Activated naive CD8-positive, alpha-beta T cell treated with anti-CD3 and anti-CD28 coated beads, Interleukin-2, amount 10 ng/mL, durations not matched to agents 7 days and 5 days (primary cell): ENCODE results near the gene RAET1L. TPM values are rescaled to one million over a fixed set of nuclear protein-coding genes. Genes with fewer than 3 reads are reported as not detected.
"Not testable (repeated sequence)": the region's sequence is repeated elsewhere in the genome, so short reads cannot be mapped to it uniquely, and the experiment has no call there.

ENCODE experiments used
- ATAC-seq: fragments of 150-1000 bp; cut with Tn5 transposase; one replicate; pipeline ENCODE4 v1.10.0; 2021; ENCODE audit warnings: low read depth, moderate library complexity
- POLR2A ChIA-PET: fragments of 350-600 bp; sonication (Branson Sonifier 250); formaldehyde crosslinking; loops from one replicate; lab custom pipeline; 2021; ENCODE audit warnings: antibody characterized with exemption; lab: Charles Lee
- DNase-seq: peaks from one replicate; pipeline ENCODE4 v3.0.0; 2021
- H3K27ac Mint-ChIP-seq: one replicate; pipeline ENCODE4 v1.8.0; 2022; ENCODE audit warnings: mild to moderate bottlenecking, mixed read lengths
- H3K27me3 Mint-ChIP-seq: one replicate; pipeline ENCODE4 v1.8.0; 2022; ENCODE audit warnings: mild to moderate bottlenecking, moderate library complexity, mixed read lengths
- H3K36me3 Mint-ChIP-seq: one replicate; pipeline ENCODE4 v1.8.0; 2021; ENCODE audit warnings: mild to moderate bottlenecking, mixed read lengths
- H3K4me1 Mint-ChIP-seq: one replicate; pipeline ENCODE4 v1.8.0; 2021; ENCODE audit warnings: mixed read lengths
- H3K4me3 Mint-ChIP-seq: one replicate; pipeline ENCODE4 v1.8.0; 2022; ENCODE audit warnings: mild to moderate bottlenecking, moderate library complexity, mixed read lengths
- H3K9me3 Mint-ChIP-seq: one replicate; pipeline ENCODE4 v1.8.0; 2021; ENCODE audit warnings: mixed read lengths
- total RNA-seq, 2 experiments: library from RNA; stranded (reverse); gene quantifications; one replicate each; pipeline ENCODE4 v1.2.3, GENCODE V29; 2021

The RAET1L gene
- total RNA-seq, 2 experiments from 2014 or later = not detected

DNA sequence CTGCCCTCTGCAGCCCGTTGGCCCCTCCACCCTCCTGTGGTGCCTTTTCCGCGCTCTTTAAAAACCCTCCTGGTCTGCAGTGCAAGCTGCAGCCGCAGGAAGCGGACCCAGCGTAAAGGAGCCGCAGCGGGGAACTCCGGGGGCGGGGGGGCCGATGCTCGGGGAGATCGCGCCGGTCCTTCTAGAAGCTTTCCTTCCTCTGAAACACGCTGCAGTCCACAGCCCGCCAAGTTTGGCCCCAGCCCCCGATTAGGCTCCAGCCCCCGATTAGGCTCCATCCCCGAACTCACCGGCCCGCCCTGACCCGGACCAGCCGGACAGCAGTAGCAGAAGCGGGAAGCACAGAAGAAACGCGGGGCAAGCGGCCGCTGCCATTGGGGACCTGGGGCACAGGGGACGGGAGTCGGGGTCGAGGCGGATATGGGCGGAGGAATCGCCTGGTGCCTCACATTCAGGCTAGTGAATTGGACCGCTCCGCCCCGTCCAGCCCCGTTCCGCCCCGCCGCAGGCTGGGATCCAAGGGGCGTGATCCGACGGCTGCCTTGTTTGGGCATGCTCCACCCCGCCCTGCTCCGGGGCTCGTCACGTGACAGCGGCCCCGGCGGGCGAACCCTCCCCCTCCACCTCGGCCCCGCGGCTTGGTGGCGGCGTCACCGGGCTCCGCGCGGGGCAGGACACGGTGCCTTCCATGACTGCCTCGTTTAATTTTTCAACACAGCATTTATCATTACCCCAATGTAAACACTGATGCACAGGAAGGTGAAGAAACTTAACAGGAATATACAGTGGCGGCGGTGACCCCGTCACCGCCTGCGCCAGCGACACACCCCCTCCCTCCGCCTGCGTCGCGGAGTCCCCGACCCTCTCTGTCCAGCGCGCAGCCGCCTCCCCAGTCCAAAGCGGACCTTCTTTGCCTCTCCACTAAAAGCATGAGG, 20.3 kb downstream of the RAET1L start:
- DNase-seq (peak; percentile 92), ATAC-seq (peak; percentile 85)
- peak overlapping the region; percentile 92 for H3K27ac Mint-ChIP-seq
- peaks cover 9% of the 10 kb centered on the region for H3K36me3 Mint-ChIP-seq
- POLR2A ChIA-PET = no interaction called here
- peak overlapping the region; percentile 91 for H3K4me3 Mint-ChIP-seq
- no peaks in the 10 kb centered on the region for H3K9me3 Mint-ChIP-seq
- peaks cover 34% of the 10 kb centered on the region for H3K27me3 Mint-ChIP-seq
- H3K4me1 Mint-ChIP-seq = peaks cover 41% of the 10 kb centered on the region

DNA sequence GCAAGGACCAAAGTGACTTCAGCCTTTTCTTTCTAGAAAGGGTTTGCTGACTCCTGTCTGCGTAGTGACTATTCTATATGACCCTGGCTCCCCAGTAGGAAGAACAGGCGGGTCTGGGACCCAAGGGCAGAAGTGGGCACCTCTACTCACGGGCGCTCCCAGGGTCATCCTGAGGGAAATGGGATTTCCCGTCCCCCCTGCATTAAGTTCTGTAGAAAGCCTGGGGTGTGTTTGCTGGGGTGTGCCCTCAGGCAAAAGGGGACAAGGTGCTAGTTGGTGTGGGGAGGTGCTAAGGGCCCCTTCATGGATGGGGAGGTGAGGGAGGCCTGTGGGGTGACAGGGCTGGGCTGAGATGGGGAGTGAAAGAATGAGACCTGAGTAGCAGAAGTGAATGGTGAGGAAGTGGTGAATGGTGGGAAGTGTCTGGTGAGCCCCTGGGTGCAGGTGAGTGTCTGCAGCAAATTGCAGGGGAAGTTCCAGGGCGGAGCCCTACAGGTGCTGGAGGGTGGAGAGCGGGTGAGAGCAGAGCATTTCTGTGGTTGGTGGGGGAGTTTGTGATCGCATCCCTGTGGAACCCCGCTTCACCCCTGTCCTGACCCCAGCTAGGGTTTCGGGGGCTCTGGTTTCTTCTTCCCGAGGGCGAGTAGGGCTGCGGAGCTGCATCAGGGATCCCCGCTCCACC, 21.1 kb downstream of the RAET1L start:
- Mint-ChIP-seq H3K27me3 (peaks cover 29% of the 10 kb centered on the region), H3K36me3 (peaks cover 9% of the 10 kb centered on the region), H3K4me1 (peaks cover 41% of the 10 kb centered on the region), H3K9me3 (no peaks in the 10 kb centered on the region), H3K4me3 (peak overlapping the region; percentile 91), H3K27ac (peak overlapping the region; percentile 92)
- POLR2A ChIA-PET = no interaction called here
- ATAC-seq (peak; percentile 46), DNase-seq (no peak)

DNA sequence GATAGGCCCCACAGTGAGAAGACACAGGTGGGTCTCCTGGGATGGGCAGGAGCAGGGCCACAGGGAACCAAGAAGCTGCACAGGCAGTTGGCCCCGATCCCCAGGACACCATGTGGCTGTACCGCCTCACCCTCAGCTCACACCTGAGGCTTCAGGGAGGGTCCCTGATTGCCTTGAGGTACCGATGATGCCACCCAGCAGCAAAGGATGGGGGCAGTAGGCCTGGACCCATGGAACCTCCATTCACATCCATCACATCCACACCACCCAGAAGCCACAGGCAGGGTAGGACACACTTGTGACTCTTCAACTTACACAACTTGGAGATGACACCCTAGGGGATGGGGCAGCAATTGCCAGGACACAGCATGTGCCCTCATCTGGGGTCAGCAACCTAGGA, 21.7 kb downstream of the RAET1L start:
- Mint-ChIP-seq H3K4me3 (peak overlapping the region; percentile 91), H3K4me1 (peaks cover 39% of the 10 kb centered on the region), H3K27me3 (peaks cover 23% of the 10 kb centered on the region), H3K27ac (peak overlapping the region; percentile 39)
- ATAC-seq, POLR2A ChIA-PET, H3K9me3 Mint-ChIP-seq, DNase-seq, H3K36me3 Mint-ChIP-seq: not testable (repeated sequence)

DNA sequence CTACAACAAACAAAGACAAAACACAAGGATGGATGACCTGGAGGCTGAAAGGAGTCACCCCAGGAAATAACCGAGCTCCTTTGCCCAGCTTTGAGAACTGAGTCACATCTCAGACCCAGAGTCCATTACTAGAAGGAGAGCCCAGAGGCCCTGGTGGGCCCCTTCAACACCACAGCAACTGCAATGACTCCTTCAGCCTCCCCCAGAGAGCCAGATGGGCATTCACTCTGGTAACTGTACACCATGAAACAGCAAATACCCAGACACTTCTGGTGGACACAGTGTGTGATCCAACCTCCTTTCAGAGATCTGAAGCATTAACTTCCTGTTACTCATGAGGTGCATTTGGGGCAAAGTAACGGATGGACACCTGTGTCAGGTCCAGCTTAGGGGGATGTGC, 22.6 kb downstream of the RAET1L start:
- DNase-seq (no peak), ATAC-seq (no peak)
- POLR2A ChIA-PET = no interaction called here
- H3K27ac Mint-ChIP-seq = no peak overlapping the region
- H3K36me3 Mint-ChIP-seq = peaks cover 9% of the 10 kb centered on the region
- peaks cover 18% of the 10 kb centered on the region for H3K27me3 Mint-ChIP-seq
- H3K4me3 Mint-ChIP-seq = peak overlapping the region; percentile 0
- peaks cover 35% of the 10 kb centered on the region for H3K4me1 Mint-ChIP-seq
- no peaks in the 10 kb centered on the region for H3K9me3 Mint-ChIP-seq

- Mint-ChIP-seq H3K27me3 (peaks cover 19% of the 10 kb centered on the region), H3K4me1 (peaks cover 33% of the 10 kb centered on the region), H3K27ac (peak overlapping the region; percentile 18), H3K36me3 (peaks cover 9% of the 10 kb centered on the region), H3K9me3 (no peaks in the 10 kb centered on the region), H3K4me3 (peak overlapping the region; percentile 31)
- POLR2A ChIA-PET = no interaction called here
- ATAC-seq = no peak
- DNase-seq = no peak
Measured at GRCh38 chr6:150001295-150002008, 23.9 kb downstream of the RAET1L start.

DNA sequence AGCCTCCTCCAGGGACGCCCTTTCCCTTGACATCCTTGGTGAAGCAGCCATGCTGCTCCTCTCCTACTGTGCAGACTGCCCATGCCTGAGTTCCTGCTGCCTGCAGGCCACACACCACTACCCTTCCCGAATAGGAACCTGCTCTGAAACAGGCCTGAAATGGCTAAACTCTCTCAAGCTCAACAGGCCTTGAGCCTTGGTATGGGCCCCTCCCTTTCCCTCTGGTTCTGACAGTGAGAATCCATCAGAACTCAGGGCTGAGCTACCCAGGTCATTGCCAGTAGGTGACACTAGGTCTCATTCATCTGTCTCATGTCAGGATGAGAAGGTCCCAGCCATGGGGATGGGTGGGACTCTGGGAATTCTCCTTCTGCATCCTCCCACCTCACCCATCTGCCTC, 25.7 kb downstream of the RAET1L start:
- POLR2A ChIA-PET = no interaction called here
- DNase-seq = no peak
- Mint-ChIP-seq H3K9me3 (no peaks in the 10 kb centered on the region), H3K27ac (no peak overlapping the region), H3K36me3 (peaks cover 9% of the 10 kb centered on the region), H3K4me3 (no peak overlapping the region), H3K27me3 (peaks cover 27% of the 10 kb centered on the region), H3K4me1 (peaks cover 30% of the 10 kb centered on the region)
- no peak for ATAC-seq

- ATAC-seq = no peak
Measured at GRCh38 chr6:149995971-149996370, 29.4 kb downstream of the RAET1L start.

GRCh38 chr6:149995235-149995750, 30.0 kb downstream of the RAET1L start:
- peaks cover 65% of the 10 kb centered on the region for H3K27me3 Mint-ChIP-seq
- H3K4me3 Mint-ChIP-seq = no peak overlapping the region
- no peak for ATAC-seq
- no peak for DNase-seq
- H3K27ac Mint-ChIP-seq = no peak overlapping the region
- H3K4me1 Mint-ChIP-seq = peaks cover 14% of the 10 kb centered on the region
- H3K36me3 Mint-ChIP-seq = no peaks in the 10 kb centered on the region
- POLR2A ChIA-PET = no interaction called here
- no peaks in the 10 kb centered on the region for H3K9me3 Mint-ChIP-seq

More at GRCh38 chr6:149995971-149996370, 29.4 kb downstream of the RAET1L start:
- no peak for DNase-seq
- no peak overlapping the region for H3K4me3 Mint-ChIP-seq
- H3K27ac Mint-ChIP-seq = no peak overlapping the region
- no peaks in the 10 kb centered on the region for H3K36me3 Mint-ChIP-seq
- H3K4me1 Mint-ChIP-seq = peaks cover 16% of the 10 kb centered on the region
- H3K27me3 Mint-ChIP-seq = peaks cover 59% of the 10 kb centered on the region
- H3K9me3 Mint-ChIP-seq = no peaks in the 10 kb centered on the region
- POLR2A ChIA-PET = no interaction called here

DNA sequence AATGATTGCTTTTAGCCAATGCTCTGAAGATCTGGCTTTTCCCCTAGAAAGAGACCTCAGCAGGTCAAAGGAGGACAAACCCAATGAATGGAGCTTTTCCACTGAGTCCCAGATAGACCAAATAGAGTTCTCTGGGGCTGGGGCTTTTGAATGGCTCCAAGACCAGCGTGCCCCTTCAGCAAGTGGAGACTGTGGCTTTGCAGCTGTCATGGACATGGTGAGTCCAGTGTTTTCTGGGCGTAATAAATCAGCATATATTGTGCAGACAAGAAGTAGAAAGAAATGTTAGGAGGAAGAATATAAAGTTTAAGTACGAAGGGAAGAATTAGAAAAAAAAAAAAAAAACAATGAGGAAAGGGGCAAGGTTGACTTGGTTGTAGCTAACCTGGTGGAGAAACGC, 33.5 kb downstream of the RAET1L start:
- Mint-ChIP-seq H3K27me3 (peaks cover 88% of the 10 kb centered on the region), H3K4me1 (peaks cover 25% of the 10 kb centered on the region), H3K27ac (no peak overlapping the region), H3K36me3 (peaks cover 5% of the 10 kb centered on the region), H3K9me3 (peaks cover 9% of the 10 kb centered on the region), H3K4me3 (no peak overlapping the region)
- ATAC-seq (no peak), DNase-seq (no peak)
- POLR2A ChIA-PET = no interaction called here

- H3K27ac Mint-ChIP-seq, POLR2A ChIA-PET, H3K9me3 Mint-ChIP-seq, H3K36me3 Mint-ChIP-seq, DNase-seq: not testable (repeated sequence)
- Mint-ChIP-seq H3K27me3 (peaks cover 92% of the 10 kb centered on the region), H3K4me3 (peak overlapping the region; percentile 76), H3K4me1 (peaks cover 25% of the 10 kb centered on the region)
- ATAC-seq = peak; percentile 61
Measured at GRCh38 chr6:149991472-149991795, 33.9 kb downstream of the RAET1L start.

GRCh38 chr6:149990661-149991471, 34.5 kb downstream of the RAET1L start:
- ATAC-seq = peak; percentile 49
- peak; percentile 62 for DNase-seq
- Mint-ChIP-seq H3K27me3 (peaks cover 93% of the 10 kb centered on the region), H3K36me3 (peaks cover 5% of the 10 kb centered on the region), H3K9me3 (peaks cover 9% of the 10 kb centered on the region), H3K4me1 (peaks cover 25% of the 10 kb centered on the region), H3K27ac (peak overlapping the region; percentile 3), H3K4me3 (peak overlapping the region; percentile 76)
- POLR2A ChIA-PET = no interaction called here

DNA sequence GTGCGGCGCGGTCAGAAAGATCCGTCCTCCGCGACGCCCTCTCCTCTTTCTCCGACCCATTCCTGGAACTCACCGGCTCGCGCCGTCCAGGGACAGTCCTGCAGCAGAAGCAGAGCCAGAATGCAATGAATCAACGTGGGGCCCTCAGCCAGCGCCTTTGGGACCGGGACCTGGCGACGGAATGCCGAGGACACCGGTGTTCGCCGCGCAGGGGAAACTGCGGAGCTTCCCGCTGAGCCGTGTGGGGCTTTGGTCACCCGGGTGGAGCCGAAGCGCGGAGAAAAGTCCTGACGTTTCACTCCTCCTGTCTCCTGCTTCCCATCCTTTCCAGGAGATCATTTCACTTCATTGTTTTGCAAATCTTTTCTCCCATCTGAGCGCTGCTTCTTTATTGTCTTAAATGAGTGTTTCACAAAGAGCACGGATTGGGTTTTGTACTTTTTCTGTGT, 35.1 kb downstream of the RAET1L start:
- Mint-ChIP-seq H3K4me1 (peaks cover 25% of the 10 kb centered on the region), H3K4me3 (peak overlapping the region; percentile 76), H3K27me3 (peaks cover 95% of the 10 kb centered on the region), H3K36me3 (peaks cover 5% of the 10 kb centered on the region), H3K9me3 (peaks cover 9% of the 10 kb centered on the region), H3K27ac (peak overlapping the region; percentile 3)
- POLR2A ChIA-PET = no interaction called here
- ATAC-seq (no peak), DNase-seq (no peak)
